DOHH2 (cell line): Measurements from ENCODE around the gene RILPL1.
A peak's percentile ranks its signal among the peaks of the same experiment; 100 is the strongest.

Experiments used
- H3F3A ChIP-seq: fragments of 200-600 bp; sonication (generic), shearing (Covaris generic); 2 replicates; pipeline ENCODE4 v1.6.0; 2016; ENCODE audit warnings: antibody characterized with exemption, mild to moderate bottlenecking; ENCODE audit not compliant: control insufficient read depth, insufficient read depth
- H3K27ac ChIP-seq: fragments of 200-600 bp; sonication (generic); 2 replicates; pipeline ENCODE4 v1.5.1; 2014; ENCODE audit warnings: low read depth, mild to moderate bottlenecking, low read length, moderate library complexity
- H3K27me3 ChIP-seq: fragments of 200-600 bp; sonication (generic); 2 replicates; pipeline ENCODE4 v1.6.1; 2014; ENCODE audit warnings: mild to moderate bottlenecking, low read length, mixed read lengths; ENCODE audit not compliant: control insufficient read depth
- H3K36me3 ChIP-seq: fragments of 200-600 bp; sonication (generic); 2 replicates; pipeline ENCODE4 v1.6.1; 2014; ENCODE audit warnings: mild to moderate bottlenecking, low read length, moderate library complexity, mixed read lengths; ENCODE audit not compliant: control insufficient read depth
- H3K4me1 ChIP-seq: fragments of 200-600 bp; sonication (generic); 2 replicates; pipeline ENCODE4 v1.6.1; 2014; ENCODE audit warnings: mild to moderate bottlenecking, low read length, mixed read lengths; ENCODE audit not compliant: control insufficient read depth
- H3K4me2 ChIP-seq: fragments of 200-600 bp; sonication (generic); 2 replicates; pipeline ENCODE4 v1.6.0; 2014; ENCODE audit warnings: mild to moderate bottlenecking, low read length, moderate library complexity
- H3K4me3 ChIP-seq: fragments of 200-600 bp; sonication (generic); 2 replicates; pipeline ENCODE4 v1.5.1; 2014; ENCODE audit warnings: mild to moderate bottlenecking, low read length, mixed read lengths
- H3K79me2 ChIP-seq: fragments of 200-600 bp; sonication (generic); 2 replicates; pipeline ENCODE4 v1.6.1; 2014; ENCODE audit warnings: mild to moderate bottlenecking, low read length, mixed read lengths; ENCODE audit not compliant: control insufficient read depth
- H3K9me2 ChIP-seq: fragments of 200-600 bp; sonication (generic); replicated peaks from 2 replicates; pipeline ENCODE4 v1.6.1; 2014; ENCODE audit warnings: mild to moderate bottlenecking, low read length, mixed read lengths; ENCODE audit not compliant: control insufficient read depth
- H3K9me3 ChIP-seq: fragments of 200-600 bp; sonication (generic); 2 replicates; pipeline ENCODE4 v1.6.1; 2014; ENCODE audit warnings: antibody characterized with exemption, low read length, mixed read lengths; ENCODE audit not compliant: control insufficient read depth, insufficient read depth
- H4K20me1 ChIP-seq: fragments of 200-600 bp; sonication (generic); 2 replicates; pipeline ENCODE4 v1.6.0; 2014; ENCODE audit warnings: low read depth, mild to moderate bottlenecking, antibody characterized with exemption, low read length, moderate library complexity; ENCODE audit not compliant: control insufficient read depth, insufficient read depth
- EZH2phosphoT487 ChIP-seq: fragments of 200-600 bp; sonication (generic); IDR thresholded peaks from 2 replicates; pipeline ENCODE4 v1.6.1; 2017; ENCODE audit warnings: borderline replicate concordance, mild to moderate bottlenecking, antibody characterized with exemption, low read length, moderate library complexity, mixed read lengths
- TF ChIP-seq, protein P1 (sequence below): fragments of 200-600 bp; sonication (generic); IDR thresholded peaks from one replicate; pipeline ENCODE4 v1.5.1; 2014; ENCODE audit warnings: antibody characterized with exemption, mild to moderate bottlenecking, low read depth, low read length; ENCODE audit not compliant: poor library complexity, severe bottlenecking

Gene RILPL1

DNA sequence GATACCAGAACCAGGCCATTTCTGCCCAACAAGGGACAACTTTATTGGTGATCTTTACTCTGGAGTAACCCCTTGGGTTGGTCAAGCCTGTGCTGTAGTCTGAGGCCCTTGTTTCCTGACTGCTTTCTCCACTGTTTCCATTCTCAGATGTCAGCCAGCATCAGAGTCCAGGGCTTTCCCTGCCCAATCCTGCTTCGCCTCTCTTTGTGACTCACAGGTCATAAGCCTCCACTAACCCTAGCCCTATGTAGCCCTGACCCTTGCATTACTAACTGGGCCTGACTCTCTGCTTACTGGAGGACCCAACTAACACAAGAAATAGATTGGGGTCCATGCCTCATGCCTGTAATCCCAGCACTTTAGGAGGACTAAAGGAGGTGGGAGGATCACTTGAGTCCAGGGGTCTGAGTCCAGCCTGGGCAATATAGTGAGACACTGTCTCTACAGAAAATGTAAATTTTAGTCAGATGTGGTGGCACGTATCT, 84.2 kb downstream of the RILPL1 start:
- no peaks in the 10 kb centered on the region for H3K9me2 ChIP-seq
- H3K4me1 ChIP-seq = peaks cover 14% of the 10 kb centered on the region
- TF ChIP-seq, protein P1, sequence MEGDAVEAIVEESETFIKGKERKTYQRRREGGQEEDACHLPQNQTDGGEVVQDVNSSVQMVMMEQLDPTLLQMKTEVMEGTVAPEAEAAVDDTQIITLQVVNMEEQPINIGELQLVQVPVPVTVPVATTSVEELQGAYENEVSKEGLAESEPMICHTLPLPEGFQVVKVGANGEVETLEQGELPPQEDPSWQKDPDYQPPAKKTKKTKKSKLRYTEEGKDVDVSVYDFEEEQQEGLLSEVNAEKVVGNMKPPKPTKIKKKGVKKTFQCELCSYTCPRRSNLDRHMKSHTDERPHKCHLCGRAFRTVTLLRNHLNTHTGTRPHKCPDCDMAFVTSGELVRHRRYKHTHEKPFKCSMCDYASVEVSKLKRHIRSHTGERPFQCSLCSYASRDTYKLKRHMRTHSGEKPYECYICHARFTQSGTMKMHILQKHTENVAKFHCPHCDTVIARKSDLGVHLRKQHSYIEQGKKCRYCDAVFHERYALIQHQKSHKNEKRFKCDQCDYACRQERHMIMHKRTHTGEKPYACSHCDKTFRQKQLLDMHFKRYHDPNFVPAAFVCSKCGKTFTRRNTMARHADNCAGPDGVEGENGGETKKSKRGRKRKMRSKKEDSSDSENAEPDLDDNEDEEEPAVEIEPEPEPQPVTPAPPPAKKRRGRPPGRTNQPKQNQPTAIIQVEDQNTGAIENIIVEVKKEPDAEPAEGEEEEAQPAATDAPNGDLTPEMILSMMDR = no peak
- no peak for TF ChIP-seq EZH2phosphoT487
- H3K79me2 ChIP-seq = no peaks in the 10 kb centered on the region
- peaks cover 3% of the 10 kb centered on the region; the same call in 1 of the 2 replicates for H3F3A ChIP-seq
- no peaks in the 10 kb centered on the region for H4K20me1 ChIP-seq
- H3K27me3 ChIP-seq = no peaks in the 10 kb centered on the region
- H3K4me2 ChIP-seq = no peak overlapping the region
- H3K27ac ChIP-seq = no peak overlapping the region
- no peaks in the 10 kb centered on the region for H3K36me3 ChIP-seq
- H3K4me3 ChIP-seq = no peak overlapping the region
- no peaks in the 10 kb centered on the region for H3K9me3 ChIP-seq

DNA sequence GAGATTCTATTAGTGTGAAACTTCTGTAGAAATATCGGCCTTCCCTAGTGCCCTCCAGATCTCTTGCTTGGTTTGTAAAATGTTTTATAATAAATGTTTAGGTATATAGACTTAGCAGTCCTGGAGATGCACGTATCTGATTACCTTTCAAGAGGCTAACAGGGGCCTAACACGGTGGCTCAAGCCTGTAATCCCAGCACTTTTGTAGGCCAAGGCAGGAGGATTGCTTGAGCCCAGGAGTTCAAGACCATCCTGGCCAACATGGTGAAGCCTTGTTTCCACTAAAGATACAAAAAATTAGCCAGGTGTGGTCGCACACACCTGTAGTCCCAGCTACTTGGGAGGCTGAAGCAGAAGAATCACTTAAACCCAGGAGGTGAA, 87.2 kb downstream of the RILPL1 start:
- no peaks in the 10 kb centered on the region for H3K27me3 ChIP-seq
- TF ChIP-seq, protein P1 = no peak
- TF ChIP-seq EZH2phosphoT487 = no peak
- H3K4me1 ChIP-seq = peaks cover 26% of the 10 kb centered on the region
- no peaks in the 10 kb centered on the region for H3K79me2 ChIP-seq
- H3K27ac ChIP-seq = no peak overlapping the region
- H3K9me2 ChIP-seq = no peaks in the 10 kb centered on the region
- no peaks in the 10 kb centered on the region for H3K36me3 ChIP-seq
- H3F3A ChIP-seq = no peaks in the 10 kb centered on the region
- no peak overlapping the region for H3K4me3 ChIP-seq
- no peaks in the 10 kb centered on the region for H4K20me1 ChIP-seq
- no peaks in the 10 kb centered on the region for H3K9me3 ChIP-seq
- H3K4me2 ChIP-seq = no peak overlapping the region

DNA sequence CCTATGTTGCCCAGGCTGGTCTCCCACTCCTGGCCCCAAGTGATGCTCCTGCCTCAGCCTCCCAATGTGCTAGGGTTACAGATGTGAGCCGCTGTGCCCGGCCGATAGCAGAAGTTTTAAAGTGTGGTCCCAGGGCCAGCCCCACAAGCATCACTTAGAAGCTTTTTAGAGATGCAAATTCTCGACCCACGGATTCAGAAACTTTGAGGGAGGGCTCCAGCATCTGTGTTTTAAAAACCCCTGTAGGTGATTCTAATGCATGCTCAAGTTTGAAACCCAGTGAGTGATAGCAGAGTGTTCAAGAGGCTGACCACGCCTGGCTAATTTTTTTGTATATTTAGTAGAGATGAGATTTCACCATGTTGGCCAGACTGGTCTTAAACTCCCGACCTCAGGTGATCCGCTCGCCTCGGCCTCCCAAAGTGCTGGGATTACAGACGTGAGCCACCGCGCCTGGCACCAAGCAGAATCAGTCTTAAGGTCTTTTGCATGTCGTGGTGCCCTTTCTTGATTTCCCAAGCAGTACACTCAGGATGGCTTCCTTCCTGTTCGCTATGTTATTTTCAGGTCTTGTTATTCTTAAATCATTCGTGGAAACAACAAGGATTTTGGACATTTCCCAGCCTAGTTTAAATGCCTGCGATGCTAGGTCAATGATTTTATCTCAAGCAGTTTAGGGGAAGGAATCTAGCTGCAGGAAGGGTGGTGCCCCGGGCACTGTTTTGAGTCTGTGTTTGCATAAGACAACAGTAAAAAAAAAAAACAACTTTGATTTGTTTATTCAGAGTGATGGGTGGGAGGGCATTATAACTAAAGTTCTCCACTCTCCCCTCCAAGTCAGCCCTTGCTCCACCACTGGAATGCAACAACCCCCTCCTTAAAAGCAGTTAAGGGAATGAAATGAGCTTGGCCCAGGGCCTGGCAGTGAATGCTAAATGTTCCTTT, 87.9 kb downstream of the RILPL1 start:
- Histone ChIP-seq H3K9me3 (no peaks in the 10 kb centered on the region), H3K4me1 (peaks cover 26% of the 10 kb centered on the region), H3K9me2 (no peaks in the 10 kb centered on the region), H3K36me3 (no peaks in the 10 kb centered on the region), H4K20me1 (no peaks in the 10 kb centered on the region), H3K27me3 (no peaks in the 10 kb centered on the region), H3K4me3 (no peak overlapping the region), H3F3A (no peaks in the 10 kb centered on the region), H3K4me2 (peak overlapping the region; percentile 15), H3K79me2 (no peaks in the 10 kb centered on the region), H3K27ac (no peak overlapping the region)
- TF ChIP-seq, protein P1 = no peak
- no peak for TF ChIP-seq EZH2phosphoT487
